ENCODE results near the gene SEC14L6. TPM values are rescaled to one million over a fixed set of nuclear protein-coding genes. Genes with fewer than 3 reads are reported as not detected.

The SEC14L6 gene
- total and polyA plus RNA-seq, 9 of the 15 experiments (the other 6 are each of a cell fraction or from before 2014, with no cell fraction given): 0.29 to 6.1 (median 1.9) TPM

GRCh38 chr22:30591588-30592359 lies 45.2 kb upstream of the SEC14L6 start, which contains the start of gene PES1 (continued):
- TF ChIP-seq TSHZ1 (CRISPR knock-in tag; IDR thresholded peaks at IDR 0.05): no peak
- no peak for TF ChIP-seq DMBX1 (CRISPR knock-in tag; IDR thresholded peaks at IDR 0.05; ENCODE audit: borderline replicate concordance)
- no peak for TF ChIP-seq ZKSCAN1 (IDR thresholded peaks at IDR 0.05; ENCODE audit: low read depth, low read length)
- TF ChIP-seq KDM1A (IDR thresholded peaks at IDR 0.05): no peak
- peak in 1 of 2 experiments; percentile 98; a peak in 2 of 4 replicates for TF ChIP-seq CSDE1 (IDR thresholded peaks at IDR 0.05)
- no peak for TF ChIP-seq ZMIZ1 (IDR thresholded peaks at IDR 0.05; ENCODE audit: low read depth in 2 of 2, low read length in 2 of 2)
- no peak for TF ChIP-seq BRCA1 (IDR thresholded peaks at IDR 0.05)
- TF ChIP-seq BRCA1 (CRISPR knock-in tag; IDR thresholded peaks at IDR 0.05): no peak
- no peak for TF ChIP-seq SAFB (IDR thresholded peaks at IDR 0.05; ENCODE audit: borderline replicate concordance, low read depth, low read length)
- TF ChIP-seq MYNN (IDR thresholded peaks at IDR 0.05): peak; percentile 100
- peak; percentile 98 for TF ChIP-seq MYNN (CRISPR knock-in tag; IDR thresholded peaks at IDR 0.05)
- TF ChIP-seq KLF1 (tag; IDR thresholded peaks at IDR 0.05): no peak
- TF ChIP-seq SMAD1 (IDR thresholded peaks at IDR 0.05; ENCODE audit: low read depth, low read length, partially characterized antibody): no peak
- peak; percentile 7 for TF ChIP-seq MEIS2 (IDR thresholded peaks at IDR 0.05; ENCODE audit: partially characterized antibody)
- no peak for TF ChIP-seq ELK3 (CRISPR knock-in tag; IDR thresholded peaks at IDR 0.05)
- TF ChIP-seq STAT5A (IDR thresholded peaks at IDR 0.05; ENCODE audit: borderline replicate concordance, low read length): no peak
- no peak for TF ChIP-seq ZNF280A (IDR thresholded peaks at IDR 0.05; ENCODE audit: low read depth, partially characterized antibody)
- TF ChIP-seq SRSF7 (optimal IDR thresholded peaks at IDR 0.05; ENCODE audit: low read depth, low read length): no peak
- no peak for TF ChIP-seq CBX3 (IDR thresholded peaks at IDR 0.05; ENCODE audit: borderline replicate concordance in 1 of 2, low read length in 2 of 2)
- TF ChIP-seq ZNF316 (IDR thresholded peaks at IDR 0.05): no peak
